Ishikawa (cell line): ENCODE data around the gene MT1H.

Source experiments
- CEBPB ChIP-seq: IDR thresholded peaks from 2 replicates; pipeline ENCODE4 v1.6.1; 2012
- CREB1 ChIP-seq: IDR thresholded peaks from 2 replicates; pipeline ENCODE4 v1.6.1; 2012; ENCODE audit warnings: low read depth
- EGR1 ChIP-seq: IDR thresholded peaks from 2 replicates; pipeline ENCODE4 v1.6.1; 2012
- EP300 ChIP-seq: IDR thresholded peaks from 2 replicates; pipeline ENCODE4 v1.6.1; 2012; ENCODE audit warnings: borderline replicate concordance
- FOXM1 ChIP-seq: IDR thresholded peaks from 2 replicates; pipeline ENCODE4 v1.6.1; 2012; ENCODE audit warnings: low read depth, borderline replicate concordance
- MAX ChIP-seq: IDR thresholded peaks from 2 replicates; pipeline ENCODE4 v1.6.1; 2012
- NFIC ChIP-seq: IDR thresholded peaks from 2 replicates; pipeline ENCODE4 v1.6.1; 2012
- RAD21 ChIP-seq: IDR thresholded peaks from 2 replicates; pipeline ENCODE4 v1.6.1; 2012; ENCODE audit warnings: low read depth
- REST ChIP-seq: IDR thresholded peaks from 2 replicates; pipeline ENCODE4 v1.6.1; 2012; ENCODE audit warnings: low read depth, mild to moderate bottlenecking
- TAF1 ChIP-seq: IDR thresholded peaks from 2 replicates; pipeline ENCODE4 v1.6.1; 2012; ENCODE audit warnings: low read depth, mild to moderate bottlenecking
- TCF12 ChIP-seq: IDR thresholded peaks from 2 replicates; pipeline ENCODE4 v1.6.1; 2012; ENCODE audit warnings: low read depth
- TEAD4 ChIP-seq: IDR thresholded peaks from 2 replicates; pipeline ENCODE4 v1.6.1; 2012
- USF1 ChIP-seq: IDR thresholded peaks from 2 replicates; pipeline ENCODE4 v1.6.1; 2012
- YY1 ChIP-seq: IDR thresholded peaks from 2 replicates; pipeline ENCODE4 v1.6.1; 2012; ENCODE audit warnings: low read depth
- ZBTB7A ChIP-seq: IDR thresholded peaks from 2 replicates; pipeline ENCODE4 v1.6.1; 2012; ENCODE audit warnings: low read depth

The MT1H gene

GRCh38 chr16:56690420-56691122 is 21.0 kb downstream of the MT1H start:
- no peak for TF ChIP-seq TCF12

- no peak; the same call in 1 of the 2 replicates for TF ChIP-seq RAD21
- TF ChIP-seq NFIC: peak; percentile 88
- no peak for TF ChIP-seq TAF1
- peak; percentile 88 for TF ChIP-seq USF1
- no peak for TF ChIP-seq CEBPB
- peak; percentile 60; the same call in 1 of the 2 replicates for TF ChIP-seq FOXM1
- TF ChIP-seq EGR1: no peak
- peak; percentile 91 for TF ChIP-seq EP300
- no peak for TF ChIP-seq REST
- TF ChIP-seq ZBTB7A: no peak
- TF ChIP-seq TCF12: peak; percentile 89
- peak; percentile 45; the same call in 1 of the 2 replicates for TF ChIP-seq MAX
- TF ChIP-seq YY1: no peak
- no peak for TF ChIP-seq CREB1
- TF ChIP-seq TEAD4: peak; percentile 82
Observed at GRCh38 chr16:56691885-56692284, 22.3 kb downstream of the MT1H start.

- no peak for TF ChIP-seq EP300
- no peak for TF ChIP-seq TAF1
- TF ChIP-seq EGR1: no peak
- no peak for TF ChIP-seq TCF12
- TF ChIP-seq ZBTB7A: no peak
- TF ChIP-seq RAD21: no peak
- TF ChIP-seq NFIC: no peak
- TF ChIP-seq MAX: no peak
- no peak for TF ChIP-seq FOXM1
- no peak for TF ChIP-seq CEBPB
- no peak for TF ChIP-seq REST
- no peak for TF ChIP-seq TEAD4
- no peak for TF ChIP-seq USF1
- TF ChIP-seq YY1: no peak
- no peak for TF ChIP-seq CREB1
Observed at GRCh38 chr16:56695246-56695645, 25.6 kb downstream of the MT1H start.

- TF ChIP-seq TAF1 (no peak), TEAD4 (no peak), MAX (no peak), USF1 (no peak), CEBPB (no peak), NFIC (no peak), EGR1 (no peak), YY1 (no peak), EP300 (no peak), CREB1 (no peak), TCF12 (no peak), FOXM1 (no peak), RAD21 (no peak), ZBTB7A (no peak), REST (no peak)
Observed at GRCh38 chr16:56697456-56698155, 28.0 kb downstream of the MT1H start.
